Karpas-422 (cell line): Measurements from ENCODE around the gene APOB. TPM values are rescaled to one million over a fixed set of nuclear protein-coding genes. Genes with fewer than 3 reads are reported as not detected.

ENCODE experiments used
- DNase-seq: peaks from one replicate; pipeline ENCODE4 v3.0.0-alpha.2; 2015
- H2AFZ ChIP-seq: fragments of 200-600 bp; sonication (generic); 2 replicates; pipeline ENCODE4 v1.6.1; 2014; ENCODE audit warnings: antibody characterized with exemption, low read length, mixed read lengths
- H3K27ac ChIP-seq: fragments of 200-600 bp; sonication (generic); 2 replicates; pipeline ENCODE4 v1.5.1; 2014; ENCODE audit warnings: mild to moderate bottlenecking, low read length, moderate library complexity
- H3K27me3 ChIP-seq: fragments of 200-600 bp; sonication (generic); 2 replicates; pipeline ENCODE4 v1.6.1; 2014; ENCODE audit warnings: low read length, mixed read lengths
- H3K36me3 ChIP-seq: fragments of 200-600 bp; sonication (generic); 2 replicates; pipeline ENCODE4 v1.6.1; 2014; ENCODE audit warnings: low read length, mixed read lengths; ENCODE audit not compliant: insufficient read depth
- H3K4me1 ChIP-seq: fragments of 200-600 bp; sonication (generic); 2 replicates; pipeline ENCODE4 v1.6.1; 2014; ENCODE audit warnings: mild to moderate bottlenecking, low read length, mixed read lengths
- H3K4me2 ChIP-seq: fragments of 200-600 bp; sonication (generic); 2 replicates; pipeline ENCODE4 v1.6.1; 2014; ENCODE audit warnings: low read length, low read depth, mild to moderate bottlenecking; ENCODE audit not compliant: poor library complexity, severe bottlenecking
- H3K4me3 ChIP-seq: fragments of 200-600 bp; sonication (generic); 2 replicates; pipeline ENCODE4 v1.5.1; 2014; ENCODE audit warnings: mild to moderate bottlenecking, antibody characterized with exemption, low read length, mixed read lengths
- H3K79me2 ChIP-seq: fragments of 200-600 bp; sonication (generic); 2 replicates; pipeline ENCODE4 v1.6.1; 2014; ENCODE audit warnings: mild to moderate bottlenecking, low read length, mixed read lengths
- H3K9ac ChIP-seq: fragments of 200-600 bp; sonication (generic); 2 replicates; pipeline ENCODE4 v1.6.0; 2014; ENCODE audit warnings: low read length
- H3K9me2 ChIP-seq: fragments of 200-600 bp; sonication (generic), shearing (Covaris generic); replicated peaks from 2 replicates; pipeline ENCODE4 v1.6.0; 2014; ENCODE audit warnings: mild to moderate bottlenecking, low read length, moderate library complexity; ENCODE audit not compliant: insufficient read depth
- H3K9me3 ChIP-seq: fragments of 300-700, 200-600 bp; sonication (generic); 2 replicates; pipeline ENCODE4 v1.6.1; 2014; ENCODE audit warnings: low read length, mixed read lengths
- H4K20me1 ChIP-seq: fragments of 200-600 bp; sonication (generic); 2 replicates; pipeline ENCODE4 v1.6.1; 2014; ENCODE audit warnings: mild to moderate bottlenecking, antibody characterized with exemption, low read length, low read depth; ENCODE audit not compliant: insufficient read depth
- total RNA-seq: library from RNA; depleted of rRNA; stranded (reverse); fragments of >200 nt; shearing (Covaris generic); gene quantifications from 2 replicates; pipeline ENCODE4 v1.2.3, GENCODE V29; 2014; ENCODE audit warnings: low replicate concordance

APOB gene
- total RNA-seq, 1 experiment from 2014 or later: not detected

- Histone ChIP-seq H3K4me3 (no peak overlapping the region), H3K27ac (no peak overlapping the region), H3K9me3 (no peaks in the 10 kb centered on the region), H3K4me1 (no peaks in the 10 kb centered on the region), H3K4me2 (no peak overlapping the region), H3K36me3 (no peaks in the 10 kb centered on the region), H3K27me3 (0 out of 2 replicates have a peak, but pooled peaks cover 2% of the 10 kb centered on the region), H2AFZ (no peak overlapping the region), H3K79me2 (no peaks in the 10 kb centered on the region), H4K20me1 (no peaks in the 10 kb centered on the region), H3K9ac (no peak overlapping the region), H3K9me2 (no peaks in the 10 kb centered on the region)
- DNase-seq: no peak
Measured at GRCh38 chr2:21070341-21071257, 26.7 kb upstream of the APOB start.

DNA sequence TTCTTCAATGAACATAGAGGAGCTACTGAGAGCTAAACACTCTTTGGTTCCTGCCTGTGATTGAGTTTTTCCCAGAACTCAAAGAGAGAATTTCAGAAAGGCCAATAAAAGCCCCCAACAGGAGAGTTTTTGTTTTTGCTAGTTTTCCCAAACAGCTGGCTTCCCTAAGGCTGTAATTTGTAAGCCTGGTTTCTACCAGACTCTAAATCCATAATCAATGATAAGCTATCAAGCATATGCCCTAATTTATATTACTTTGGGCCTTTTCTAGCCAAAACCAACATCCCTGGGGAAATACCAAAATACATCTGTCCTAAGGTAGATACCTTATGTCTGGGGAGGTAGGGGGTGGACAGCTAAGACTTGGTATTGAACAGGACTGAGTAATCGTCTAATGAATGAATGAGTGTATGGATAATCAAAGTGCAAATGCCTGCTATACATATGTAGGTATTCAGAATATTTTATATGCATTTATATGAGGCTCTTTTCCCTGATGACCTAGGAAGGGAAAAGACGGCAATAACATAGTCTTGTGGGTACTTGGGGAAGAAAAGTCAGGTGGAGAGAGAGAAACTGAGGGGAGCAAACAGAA, 26.0 kb upstream of the APOB start:
- H3K36me3 ChIP-seq: no peaks in the 10 kb centered on the region
- no peak overlapping the region for H3K4me3 ChIP-seq
- no peaks in the 10 kb centered on the region for H4K20me1 ChIP-seq
- no peak overlapping the region for H3K27ac ChIP-seq
- H3K79me2 ChIP-seq: no peaks in the 10 kb centered on the region
- no peak overlapping the region for H3K9ac ChIP-seq
- no peak overlapping the region for H2AFZ ChIP-seq
- no peaks in the 10 kb centered on the region for H3K9me2 ChIP-seq
- no peak for DNase-seq
- no peak overlapping the region for H3K4me2 ChIP-seq
- H3K9me3 ChIP-seq: no peaks in the 10 kb centered on the region
- H3K4me1 ChIP-seq: no peaks in the 10 kb centered on the region
- 0 out of 2 replicates have a peak, but pooled peaks cover 2% of the 10 kb centered on the region for H3K27me3 ChIP-seq

GRCh38 chr2:21067859-21068537, 24.1 kb upstream of the APOB start:
- H3K9me3 ChIP-seq: no peaks in the 10 kb centered on the region
- no peak overlapping the region for H3K4me2 ChIP-seq
- H3K4me1 ChIP-seq: no peaks in the 10 kb centered on the region
- no peak overlapping the region for H2AFZ ChIP-seq
- H3K9me2 ChIP-seq: no peaks in the 10 kb centered on the region
- H3K36me3 ChIP-seq: no peaks in the 10 kb centered on the region
- DNase-seq: no peak
- H3K27me3 ChIP-seq: 0 out of 2 replicates have a peak, but pooled peaks cover 2% of the 10 kb centered on the region
- H3K9ac ChIP-seq: no peak overlapping the region
- H3K27ac ChIP-seq: no peak overlapping the region
- no peak overlapping the region for H3K4me3 ChIP-seq
- H4K20me1 ChIP-seq: no peaks in the 10 kb centered on the region
- H3K79me2 ChIP-seq: no peaks in the 10 kb centered on the region

DNA sequence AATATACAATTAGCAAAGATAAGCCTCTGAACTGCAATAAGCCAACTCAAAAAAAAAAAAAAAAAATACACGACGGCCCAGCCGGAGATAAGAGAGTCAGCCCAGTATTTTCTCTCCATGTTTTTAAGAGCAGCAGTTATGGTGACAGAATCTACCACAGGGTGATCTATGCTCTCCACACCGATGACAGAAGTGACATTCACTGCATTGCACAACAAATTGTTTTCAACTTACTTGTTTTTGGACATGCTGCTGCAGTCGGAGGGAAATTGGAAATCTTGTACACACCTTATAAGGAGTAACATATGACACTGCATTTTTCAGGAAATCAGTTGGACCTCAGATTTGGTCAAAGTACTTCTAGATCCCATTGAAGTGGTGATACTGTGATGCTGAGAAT, 23.3 kb upstream of the APOB start:
- H3K4me2 ChIP-seq: no peak overlapping the region
- no peaks in the 10 kb centered on the region for H4K20me1 ChIP-seq
- no peak overlapping the region for H3K4me3 ChIP-seq
- no peak overlapping the region for H2AFZ ChIP-seq
- no peak overlapping the region for H3K27ac ChIP-seq
- H3K79me2 ChIP-seq: no peaks in the 10 kb centered on the region
- H3K9ac ChIP-seq: no peak overlapping the region
- no peaks in the 10 kb centered on the region for H3K4me1 ChIP-seq
- no peaks in the 10 kb centered on the region for H3K36me3 ChIP-seq
- H3K27me3 ChIP-seq: 0 out of 2 replicates have a peak, but pooled peaks cover 2% of the 10 kb centered on the region
- no peaks in the 10 kb centered on the region for H3K9me3 ChIP-seq
- no peaks in the 10 kb centered on the region for H3K9me2 ChIP-seq
- DNase-seq: no peak

- Histone ChIP-seq H3K36me3 (no peaks in the 10 kb centered on the region), H3K9me3 (no peaks in the 10 kb centered on the region), H3K27ac (no peak overlapping the region), H2AFZ (no peak overlapping the region), H3K27me3 (no peaks in the 10 kb centered on the region), H3K4me3 (no peak overlapping the region), H3K9ac (no peak overlapping the region), H3K4me1 (no peaks in the 10 kb centered on the region), H4K20me1 (no peaks in the 10 kb centered on the region), H3K79me2 (no peaks in the 10 kb centered on the region), H3K9me2 (no peaks in the 10 kb centered on the region), H3K4me2 (no peak overlapping the region)
- DNase-seq: no peak
Measured at GRCh38 chr2:21059885-21060610, 16.2 kb upstream of the APOB start.

DNA sequence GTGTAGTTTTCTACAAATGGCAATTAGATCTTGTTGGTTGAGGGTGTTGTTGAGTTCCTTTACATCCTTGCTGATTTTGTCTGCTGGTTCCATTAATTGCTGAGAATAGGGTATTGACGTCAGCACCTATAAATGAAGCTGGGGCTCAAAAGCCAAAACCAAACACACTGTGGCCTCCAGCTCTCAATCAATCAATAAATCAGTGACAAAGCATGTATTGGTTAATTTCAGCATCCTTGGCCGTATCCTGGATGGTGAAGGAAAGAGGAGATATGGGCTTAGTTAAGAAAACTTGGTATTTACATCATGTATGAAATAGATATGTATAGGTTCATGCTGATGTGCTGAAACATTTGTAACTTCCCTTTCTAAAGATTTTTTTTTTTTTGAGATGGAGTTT, 13.2 kb upstream of the APOB start:
- no peak overlapping the region for H3K4me3 ChIP-seq

GRCh38 chr2:21055879-21056790, 12.3 kb upstream of the APOB start:
- H4K20me1 ChIP-seq: no peaks in the 10 kb centered on the region
- H3K27me3 ChIP-seq: no peaks in the 10 kb centered on the region
- H3K27ac ChIP-seq: no peak overlapping the region
- H2AFZ ChIP-seq: no peak overlapping the region
- DNase-seq: no peak
- no peaks in the 10 kb centered on the region for H3K36me3 ChIP-seq
- no peak overlapping the region for H3K9ac ChIP-seq
- H3K9me2 ChIP-seq: no peaks in the 10 kb centered on the region
- H3K4me1 ChIP-seq: no peaks in the 10 kb centered on the region
- H3K4me3 ChIP-seq: no peak overlapping the region
- no peak overlapping the region for H3K4me2 ChIP-seq
- no peaks in the 10 kb centered on the region for H3K79me2 ChIP-seq
- no peaks in the 10 kb centered on the region for H3K9me3 ChIP-seq

More for the DNA sequence above, 13.2 kb upstream of the APOB start:
- Histone ChIP-seq H4K20me1 (no peaks in the 10 kb centered on the region), H3K4me2 (no peak overlapping the region), H3K27ac (no peak overlapping the region), H3K27me3 (no peaks in the 10 kb centered on the region), H3K4me1 (no peaks in the 10 kb centered on the region), H3K9me3 (no peaks in the 10 kb centered on the region), H3K9me2 (no peaks in the 10 kb centered on the region), H2AFZ (no peak overlapping the region), H3K36me3 (no peaks in the 10 kb centered on the region), H3K9ac (no peak overlapping the region), H3K79me2 (no peaks in the 10 kb centered on the region)
- DNase-seq: no peak
